ENCODE results near the gene OR6S1. TPM values are rescaled to one million over a fixed set of nuclear protein-coding genes. Genes with fewer than 3 reads are reported as not detected.
A peak's percentile ranks its signal among the peaks of the same experiment; 100 is the strongest.

Gene OR6S1
- total RNA-seq (2021; ENCODE audit: unreplicated experiment) = not detected
- not detected for polyA plus RNA-seq (2012; ENCODE audit: insufficient read length)
- Bru-seq, nascent RNA = not detected
- not detected for BruChase-seq, experiment 1, labeled RNA remaining after a 2-hour chase
- BruChase-seq, experiment 2, labeled RNA remaining after a 6-hour chase = not detected
- long read RNA-seq = 0 reads

GRCh38 chr14:20641591-20641990 lies at the start of gene OR6S1:
OR6S1 (minus strand) TSS chr14:20641691; CDS start chr14:20641691, 0 bp downstream.
- ATAC-seq (no peak), DNase-seq (ENCODE audit: low read depth, low spot score) (no peak)
- H3K4me3 ChIP-seq (ENCODE audit: low read depth in 2 of 2, low read length in 2 of 2) = no peak within 1 kb of the TSS
- no peaks in the 10 kb centered on the region for H3K9me3 ChIP-seq (ENCODE audit: control insufficient read depth, insufficient read depth, low read depth, low read length)
- CTCF ChIA-PET = no interaction called here
- intact Hi-C loops (cut with micrococcal nuclease; ENCODE audit: unreplicated experiment) = no loop called here
- no peaks in the 10 kb centered on the region for H3K4me1 ChIP-seq (ENCODE audit: control insufficient read depth, insufficient read depth, low read length)
- in situ Hi-C loops (cut with HindIII; ENCODE audit: low pct_unique_long_range_greater_than_20kb, low sequenced_read_pairs) = no loop called here
- BruUV-seq (replicated peaks) = no TSS peak
- POLR2A ChIA-PET = no interaction called here
- TF ChIP-seq SIN3A (IDR thresholded peaks at IDR 0.05; ENCODE audit: borderline replicate concordance, insufficient read depth, low read depth, low read length) (no peak), TCF7L2 (IDR thresholded peaks at IDR 0.05; ENCODE audit: low read depth, low read length) (no peak), POLR2AphosphoS5 (IDR thresholded peaks at IDR 0.05; ENCODE audit: low read depth, low read length) (no peak), CTCF (IDR thresholded peaks at IDR 0.05) (no peak), REST (IDR thresholded peaks at IDR 0.05; ENCODE audit: insufficient read depth in 1 of 2, low read depth in 2 of 2, low read length in 1 of 2) (no peak)
- no peaks in the 10 kb centered on the region for H3K36me3 ChIP-seq (ENCODE audit: control insufficient read depth, insufficient read depth, low read length)
- H3K27me3 ChIP-seq (ENCODE audit: control insufficient read depth, insufficient read depth, low read length) = no peaks in the 10 kb centered on the region; the same call in 1 of the 2 replicates
- H3K27ac ChIP-seq (ENCODE audit: low read length) = no peak within 1 kb of the TSS

- intact Hi-C loops (cut with micrococcal nuclease; ENCODE audit: unreplicated experiment) = loop anchor here (5.0 kb wide), 1 partner anchor 34 kb away; no protein-coding TSS in a partner anchor
- peak; percentile 77 for TF ChIP-seq CTCF (IDR thresholded peaks at IDR 0.05)
- TF ChIP-seq SIN3A (IDR thresholded peaks at IDR 0.05; ENCODE audit: borderline replicate concordance, insufficient read depth, low read depth, low read length) = no peak
- in situ Hi-C loops (cut with HindIII; ENCODE audit: low pct_unique_long_range_greater_than_20kb, low sequenced_read_pairs) = no loop called here
- Histone ChIP-seq H3K4me1 (ENCODE audit: control insufficient read depth, insufficient read depth, low read length) (peaks cover 3% of the 10 kb centered on the region; the same call in 1 of the 2 replicates), H3K27me3 (ENCODE audit: control insufficient read depth, insufficient read depth, low read length) (no peaks in the 10 kb centered on the region), H3K27ac (ENCODE audit: low read length) (no peak overlapping the region), H3K9me3 (ENCODE audit: control insufficient read depth, insufficient read depth, low read depth, low read length) (no peaks in the 10 kb centered on the region), H3K4me3 (ENCODE audit: low read depth in 2 of 2, low read length in 2 of 2) (no peak overlapping the region), H3K36me3 (ENCODE audit: control insufficient read depth, insufficient read depth, low read length) (no peaks in the 10 kb centered on the region)
- DNase-seq (ENCODE audit: low read depth, low spot score) (peak; percentile 60), ATAC-seq (peak; percentile 90)
- ChIA-PET POLR2A (no interaction called here), CTCF (interaction anchor here (1.0 to 1.3 kb wide), 4 partner anchors 34 to 358 kb away, joined by 3 to 4 read pairs (median 4); partner anchors contain the start of gene CCNB1IP1)
- no TSS peak for BruUV-seq (replicated peaks)
These were observed 49.6 kb upstream of the OR6S1 start for GRCh38 chr14:20690848-20691640.
